UCSD-AML1 (cell line): Measurements from ENCODE around the gene WDR45B.

Source experiments
- DNase-seq: peaks from one replicate; lab custom pipeline; 2025; ENCODE audit not compliant: unreplicated experiment; lab: John Stamatoyannopoulos, UW

The WDR45B gene

DNA sequence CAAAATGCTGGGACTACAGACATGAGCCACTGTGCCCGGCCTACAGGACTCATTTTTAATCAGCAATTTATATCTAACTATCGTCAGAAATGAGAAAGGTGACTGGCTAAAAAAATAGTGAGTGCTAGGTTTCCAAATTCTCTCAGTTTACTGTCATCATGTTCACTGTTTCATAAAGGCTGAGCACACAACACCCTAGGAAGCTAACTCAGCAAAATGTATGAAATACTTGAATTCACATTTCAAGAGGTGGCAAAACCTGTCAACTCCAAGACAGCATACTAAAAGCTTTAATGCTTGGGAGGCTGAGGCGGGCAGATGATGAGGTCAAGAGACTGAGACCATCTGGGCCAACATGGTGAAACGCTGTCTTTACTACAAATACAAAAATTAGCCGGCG is 16.7 kb downstream of the WDR45B start:
- no peak for DNase-seq

DNA sequence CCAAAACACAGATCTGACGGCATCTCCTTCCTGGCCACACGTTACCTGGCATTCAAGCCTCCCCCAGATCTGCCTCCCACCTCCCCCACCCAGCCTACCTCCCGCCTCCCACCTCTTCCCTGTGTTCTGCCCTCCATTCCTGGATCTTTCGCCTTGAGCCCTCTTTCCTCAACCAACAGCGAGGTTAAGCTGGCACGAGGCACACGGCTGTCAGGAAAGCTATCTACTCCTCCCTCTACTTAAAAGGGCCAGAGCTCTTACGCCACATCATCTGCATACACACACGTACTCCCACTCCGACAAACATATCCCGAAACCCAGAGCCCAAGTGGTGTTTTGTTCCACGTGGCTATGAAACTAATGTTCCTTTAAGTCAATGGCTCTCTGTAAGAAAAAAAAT is 18.0 kb downstream of the WDR45B start:
- DNase-seq: no peak

DNA sequence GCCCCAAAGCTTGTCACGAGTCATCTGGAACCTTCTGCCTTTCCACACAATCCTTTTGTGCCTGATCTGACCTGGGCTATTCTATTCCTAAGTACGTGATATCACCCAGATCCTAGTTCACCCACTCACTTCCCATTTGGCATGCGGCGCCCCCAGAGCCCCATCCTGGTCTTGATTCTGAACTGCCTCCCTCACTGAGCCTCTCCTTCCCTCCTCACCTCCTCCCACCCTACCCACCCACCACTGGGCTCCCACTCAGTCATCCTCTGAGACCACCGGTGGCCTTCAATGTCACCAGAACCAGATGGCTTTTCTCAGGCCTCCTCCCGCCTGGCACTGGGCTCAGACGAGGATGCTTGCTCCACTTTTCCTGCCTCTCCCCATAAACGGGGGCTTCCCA is 18.5 kb downstream of the WDR45B start:
- no peak for DNase-seq

GRCh38 chr17:82627405-82627804 is 20.8 kb downstream of the WDR45B start:
- DNase-seq: no peak

- DNase-seq: no peak
Observed at GRCh38 chr17:82623707-82624106, 24.5 kb downstream of the WDR45B start.

DNA sequence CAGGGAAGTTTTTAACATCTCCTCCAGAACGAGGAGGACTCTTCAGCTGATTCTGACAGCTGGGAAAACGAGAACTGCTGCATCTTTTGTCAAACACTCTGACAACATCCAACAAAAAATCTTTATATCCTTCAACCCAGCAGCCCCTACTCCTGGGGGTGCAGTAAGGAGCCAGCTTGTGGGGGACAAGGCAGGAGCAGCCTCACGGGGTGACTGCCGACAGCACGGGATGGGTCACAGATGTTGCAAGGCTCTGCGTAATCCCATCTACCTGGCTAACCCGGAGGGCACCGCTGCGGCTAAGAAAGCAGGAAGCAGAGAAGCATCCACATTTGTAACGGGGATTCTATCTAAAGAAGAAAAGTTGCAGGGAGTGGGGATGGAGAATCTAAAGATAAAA is 28.6 kb downstream of the WDR45B start:
- DNase-seq: no peak

GRCh38 chr17:82619211-82619610 is 29.0 kb downstream of the WDR45B start:
- no peak for DNase-seq

GRCh38 chr17:82616021-82616711 is 32.1 kb downstream of the WDR45B start:
- DNase-seq: no peak

DNA sequence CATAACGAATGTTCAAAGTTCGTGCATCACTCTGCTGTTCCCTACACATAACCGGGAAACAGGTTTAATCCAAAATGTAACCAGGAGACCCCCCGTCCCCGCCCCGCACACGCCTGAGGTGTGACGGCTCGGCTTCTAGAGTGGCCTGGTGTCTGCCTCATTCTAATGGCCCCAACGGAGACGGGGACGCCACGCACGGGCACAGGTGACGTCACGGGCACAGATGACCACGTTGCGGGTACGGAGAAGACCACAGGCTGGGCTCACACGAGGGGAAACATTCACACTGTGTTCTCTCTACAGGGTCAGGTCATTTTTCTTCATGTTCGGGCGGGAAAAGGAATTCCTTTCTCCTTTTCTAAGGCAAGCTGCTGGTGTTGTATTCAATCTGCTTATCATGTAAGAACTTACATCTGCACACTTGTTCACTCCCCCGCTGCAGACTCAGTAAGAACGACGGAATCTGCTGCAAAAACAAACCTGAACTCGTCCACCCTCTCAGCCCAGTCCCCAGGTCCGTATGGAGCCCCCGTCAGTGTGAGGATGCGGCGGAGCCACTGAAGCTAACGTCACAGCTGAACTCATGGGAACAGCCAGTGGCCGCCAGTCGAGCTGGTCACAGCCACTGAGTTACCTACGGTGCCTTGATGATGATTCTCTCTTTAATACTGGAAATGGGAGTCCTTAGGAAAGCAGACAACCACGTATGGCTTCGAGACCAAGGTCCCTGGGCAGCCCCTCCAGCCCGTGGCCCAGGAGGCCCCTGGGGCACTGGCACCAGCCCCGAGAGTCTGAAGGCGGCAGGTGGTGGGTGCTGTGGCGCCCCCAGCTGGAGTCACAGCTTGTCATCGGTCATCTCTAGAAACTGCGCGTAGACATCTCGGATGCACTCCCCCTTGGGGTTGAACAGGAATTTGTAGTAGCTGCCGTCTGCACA is 32.9 kb downstream of the WDR45B start:
- peak; percentile 21 for DNase-seq

DNA sequence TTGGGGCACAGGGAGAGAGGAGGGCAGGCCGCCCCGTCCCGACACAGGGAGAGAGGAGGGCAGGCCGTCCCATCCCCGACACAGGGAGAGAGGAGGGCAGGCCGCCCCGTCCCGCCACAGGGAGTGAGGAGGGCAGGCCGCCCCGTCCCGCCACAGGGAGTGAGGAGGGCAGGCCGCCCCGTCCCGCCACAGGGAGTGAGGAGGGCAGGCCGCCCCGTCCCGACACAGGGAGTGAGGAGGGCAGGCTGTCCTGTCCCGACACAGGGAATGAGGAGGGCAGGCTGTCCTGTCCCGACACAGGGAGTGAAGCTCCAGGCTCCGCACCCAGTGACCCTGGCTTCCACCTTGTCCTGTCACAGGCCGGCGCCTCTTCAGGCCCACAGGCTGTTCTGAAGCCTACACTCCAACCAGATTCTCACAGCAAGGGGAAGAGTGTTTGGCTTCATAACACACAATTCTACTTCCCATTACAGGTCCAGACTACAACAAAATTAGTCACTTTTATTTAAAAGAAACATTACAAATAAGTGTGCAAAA is 34.1 kb downstream of the WDR45B start:
- DNase-seq: no peak

DNA sequence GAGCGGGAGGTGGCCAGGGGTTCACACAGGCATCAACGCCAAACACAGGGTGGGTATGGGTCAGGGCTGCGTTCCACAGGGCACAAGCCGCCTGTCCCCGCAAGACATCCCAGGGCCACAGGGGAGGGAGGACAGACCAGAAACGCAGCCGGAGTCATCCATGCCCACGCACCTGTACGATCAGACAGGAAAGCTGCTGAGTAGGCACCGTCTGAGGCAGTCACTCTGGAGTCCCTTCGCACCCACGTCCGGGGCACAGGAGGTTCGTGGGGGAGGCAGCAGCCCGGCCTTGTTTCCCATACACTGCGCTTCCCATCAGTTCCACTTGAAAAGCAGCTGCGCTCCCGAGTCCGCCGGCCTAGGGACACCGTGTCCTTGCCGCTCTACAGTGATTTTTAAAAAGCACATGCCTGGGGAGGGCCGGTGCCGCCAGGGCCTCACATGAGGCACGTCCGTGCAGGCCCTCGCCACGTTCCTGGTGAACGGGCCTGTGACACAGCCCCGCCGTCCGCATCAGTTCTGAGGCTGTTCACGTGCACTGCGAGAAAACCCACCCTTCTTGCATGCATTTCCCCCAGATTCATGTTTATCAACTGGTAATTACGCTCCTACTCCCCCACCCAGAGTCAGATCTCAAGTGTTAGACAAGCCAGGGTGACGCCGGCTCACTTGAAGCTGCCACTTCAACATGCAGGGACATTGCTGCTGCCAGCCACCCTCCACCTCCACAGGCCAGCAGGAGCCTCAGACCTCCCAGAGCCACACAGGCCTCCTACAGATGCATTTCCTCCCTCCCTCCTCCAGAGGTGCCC is 34.8 kb downstream of the WDR45B start:
- DNase-seq: no peak

DNA sequence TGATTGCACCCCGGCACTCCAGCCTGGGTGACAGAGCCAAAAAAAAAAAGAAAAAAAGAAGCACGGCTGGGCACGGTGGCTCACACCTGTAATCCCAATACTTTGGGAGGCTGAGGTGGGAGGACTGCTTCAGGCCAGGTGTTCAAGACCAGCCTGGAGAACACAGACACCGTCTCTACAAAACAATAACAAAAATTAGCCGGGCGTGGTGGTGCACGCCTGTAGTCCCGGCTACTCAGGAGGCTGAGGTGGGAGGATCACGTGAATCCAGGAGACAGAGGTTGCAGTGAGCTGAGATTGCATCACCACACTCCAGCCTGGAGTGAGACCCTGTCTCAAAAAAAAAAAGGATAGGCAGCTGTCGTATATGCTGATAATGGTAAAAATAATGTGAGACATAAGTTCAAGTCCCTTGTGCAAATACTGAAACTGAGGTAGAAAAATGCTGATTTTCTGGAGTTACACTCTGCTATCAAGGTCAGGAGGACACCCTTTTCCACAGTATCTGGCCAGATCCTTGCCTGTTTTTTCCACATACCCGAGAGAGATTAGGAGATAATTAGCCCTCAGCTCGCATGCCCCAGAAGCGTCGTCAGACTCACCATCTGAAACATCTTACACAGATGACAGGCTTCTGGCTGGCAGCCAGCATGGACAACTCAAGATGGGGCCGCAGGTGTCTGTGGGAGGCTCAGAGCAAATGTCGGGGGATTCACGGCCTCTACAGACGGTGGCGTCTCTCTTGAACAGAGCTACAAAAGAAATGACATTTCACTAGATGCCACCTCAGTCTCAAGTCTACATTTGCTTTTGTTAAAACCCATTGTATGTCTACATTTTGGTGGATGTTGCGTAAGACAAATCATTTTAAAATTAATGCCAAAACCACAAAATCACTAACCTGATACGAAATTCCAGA is 36.8 kb downstream of the WDR45B start:
- DNase-seq: no peak

DNA sequence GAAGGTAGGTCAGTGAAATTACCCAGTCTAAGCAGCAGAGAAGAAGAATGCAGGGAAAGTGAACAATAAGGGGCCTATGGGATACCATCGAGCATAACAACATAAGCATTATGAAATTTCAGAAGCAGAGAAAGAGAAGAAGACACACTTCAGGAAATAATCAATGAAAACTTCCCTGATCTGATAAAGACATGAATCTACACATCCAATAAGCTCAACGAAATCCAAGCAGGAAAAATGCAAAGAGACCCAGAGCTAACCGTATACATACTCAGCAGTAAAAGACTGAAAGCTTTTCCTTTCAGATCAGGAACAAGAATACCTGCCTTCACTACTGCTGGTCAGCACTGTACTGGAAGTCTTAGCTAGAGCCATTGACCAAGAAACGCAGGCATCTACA is 38.6 kb downstream of the WDR45B start:
- no peak for DNase-seq

- DNase-seq: no peak
Observed at GRCh38 chr17:82608816-82609215, 39.4 kb downstream of the WDR45B start.

DNA sequence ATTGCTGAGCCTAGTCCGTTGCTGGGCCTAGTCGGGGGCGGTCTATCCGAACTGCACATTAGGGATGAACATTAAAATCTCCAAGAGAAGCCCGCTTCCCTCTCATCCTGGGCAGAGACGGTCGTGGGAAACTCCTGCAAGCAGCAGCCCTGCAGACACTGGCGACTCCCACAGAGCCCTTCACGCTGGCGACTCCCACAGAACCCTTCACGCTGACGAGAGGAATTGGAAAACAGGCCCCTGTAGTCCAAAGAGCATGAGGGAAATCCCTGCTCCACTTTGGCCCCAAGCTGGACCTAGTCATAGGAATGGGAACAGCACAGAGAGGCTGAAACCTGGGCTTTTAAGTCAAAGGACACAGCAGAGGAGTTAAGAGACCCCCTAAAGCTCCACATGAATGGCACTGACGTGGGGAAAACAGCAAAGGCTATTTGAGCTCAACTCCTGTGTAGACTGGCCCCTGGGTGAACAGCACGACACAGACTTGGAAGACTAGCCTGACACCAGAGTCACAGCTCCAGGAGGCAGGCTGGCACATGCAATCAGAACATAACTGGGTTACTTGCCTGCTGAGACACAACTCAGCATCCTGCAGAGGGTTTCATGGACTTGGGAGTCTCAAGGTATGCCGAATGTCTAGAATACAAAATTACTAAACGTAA is 42.2 kb downstream of the WDR45B start:
- DNase-seq: no peak

DNA sequence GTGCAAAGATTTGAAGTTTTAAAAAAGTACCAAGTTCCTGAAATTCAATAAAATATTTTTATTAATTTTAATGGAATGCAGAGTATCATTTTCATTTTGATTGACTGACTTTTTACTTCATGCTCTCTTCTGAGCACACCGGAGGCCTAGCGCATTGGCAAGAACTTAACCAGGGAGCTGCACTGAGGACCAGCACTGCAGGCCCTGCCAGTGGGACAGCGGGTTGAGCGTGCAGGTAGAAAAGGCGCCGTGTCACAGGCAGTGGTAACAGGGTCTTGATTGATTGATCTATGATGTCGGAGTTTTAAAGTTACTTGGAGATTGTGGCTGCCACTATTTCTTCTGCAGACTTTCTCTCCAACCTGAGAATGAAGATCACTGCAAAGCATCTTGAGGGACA is 43.7 kb downstream of the WDR45B start:
- DNase-seq: no peak

DNA sequence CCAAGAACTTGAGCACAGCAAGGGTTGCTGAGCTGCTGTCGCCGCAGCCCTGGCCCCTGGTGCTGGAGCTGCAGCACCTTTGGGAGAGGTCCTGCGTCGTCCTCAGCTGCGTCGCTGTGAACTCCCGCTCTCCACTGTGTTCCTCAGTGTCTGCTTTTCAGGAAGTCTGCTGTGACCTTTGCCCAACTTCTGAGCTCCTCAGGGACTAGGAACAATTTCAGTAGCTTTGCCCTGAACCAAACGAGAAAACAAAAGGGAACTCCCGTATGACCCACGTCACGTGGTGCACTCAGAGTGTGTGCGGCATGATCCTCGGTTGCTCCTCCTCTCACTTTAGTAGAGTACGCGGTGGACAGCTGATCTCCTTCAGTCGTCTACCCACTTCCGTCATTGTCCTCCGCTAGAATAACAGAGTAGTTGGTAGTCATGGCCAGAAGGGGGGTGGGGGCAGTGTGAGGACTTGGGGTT is 44.2 kb downstream of the WDR45B start:
- DNase-seq: peak; percentile 81

GRCh38 chr17:82602986-82603710 is 45.1 kb downstream of the WDR45B start:
- no peak for DNase-seq

DNA sequence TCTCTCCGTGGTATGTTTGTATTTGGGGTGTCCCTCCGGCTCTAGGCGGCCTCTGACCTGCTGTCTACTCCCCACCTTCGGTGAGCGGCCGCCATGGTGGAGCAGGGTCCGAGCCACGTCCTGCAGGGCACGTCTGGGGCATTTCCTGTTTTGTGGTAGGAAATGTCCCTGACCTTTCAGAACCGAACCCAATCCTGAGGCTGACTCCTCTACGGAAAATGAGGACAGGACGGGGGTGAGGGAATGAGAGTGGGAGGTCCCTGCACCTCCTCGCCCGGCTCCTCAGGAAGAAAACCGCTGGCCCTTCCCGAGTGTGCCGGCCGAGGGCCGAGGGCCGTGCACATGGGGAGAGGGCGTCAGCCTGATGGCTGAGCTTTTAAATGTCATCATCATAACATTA is 45.8 kb downstream of the WDR45B start:
- no peak for DNase-seq
